GM19239 (cell line): ENCODE data around the gene DYNLT1.
"Not testable (repeated sequence)": the region's sequence is repeated elsewhere in the genome, so short reads cannot be mapped to it uniquely, and the experiment has no call there.

Source experiments
- DNase-seq: peaks from one replicate; pipeline ENCODE4 v3.0.0; 2011; ENCODE audit warnings: low spot score; ENCODE audit not compliant: insufficient read length
- FAIRE-seq: peaks from 2 replicates; lab custom pipeline; 2011; peaks lifted over from hg19 to GRCh38; lab: Jason Lieb, UNC

Gene DYNLT1

DNA sequence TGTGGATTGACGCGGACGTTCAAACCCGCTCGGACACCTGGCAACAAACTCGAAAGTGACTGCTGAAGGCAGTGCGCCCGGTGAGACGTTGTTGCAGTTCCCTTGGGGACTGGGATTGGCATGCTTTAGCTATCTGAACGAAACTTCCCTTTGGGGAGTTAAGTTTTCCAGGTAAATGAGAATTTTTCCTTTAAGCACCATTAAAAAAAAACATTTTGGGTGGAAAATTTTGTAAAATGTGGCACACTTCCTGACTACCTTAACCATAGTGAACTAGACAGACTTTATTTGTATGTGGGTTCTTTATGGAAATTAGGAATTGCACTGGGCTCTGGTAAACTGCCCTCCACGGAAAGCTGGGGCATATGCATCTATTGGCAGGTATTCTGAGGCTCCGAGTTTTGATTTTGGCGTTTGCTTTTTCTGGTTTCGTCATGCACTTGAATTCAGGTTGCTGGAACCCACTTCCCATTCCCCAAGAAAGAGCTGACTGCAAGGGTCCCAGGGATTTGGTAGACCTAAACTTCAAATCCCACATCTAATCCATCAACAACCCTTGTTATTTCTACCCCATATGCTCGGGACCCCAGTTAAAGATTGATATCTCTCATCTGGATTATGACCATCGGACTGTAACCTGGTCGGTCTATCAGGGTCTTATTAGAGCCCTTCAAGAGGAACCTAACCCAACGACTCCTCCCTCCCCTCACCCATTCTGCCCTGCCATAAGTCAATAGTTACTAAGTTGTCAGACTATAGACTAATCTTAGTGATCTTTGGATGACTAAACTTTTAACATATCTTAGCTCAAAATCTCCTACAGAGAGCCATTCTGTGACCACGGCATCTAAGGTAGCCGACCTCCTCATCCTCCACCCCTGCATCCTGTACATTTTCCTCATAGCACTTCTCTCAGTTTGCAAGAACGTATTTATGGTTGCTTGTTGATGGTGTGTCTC is 800 bp upstream of the DYNLT1 start:
- FAIRE-seq: peak; percentile 39
- no peak for DNase-seq

GRCh38 chr6:158643836-158644230 is 710 bp downstream of the DYNLT1 start:
- FAIRE-seq (peak; percentile 26), DNase-seq (no peak)

DNA sequence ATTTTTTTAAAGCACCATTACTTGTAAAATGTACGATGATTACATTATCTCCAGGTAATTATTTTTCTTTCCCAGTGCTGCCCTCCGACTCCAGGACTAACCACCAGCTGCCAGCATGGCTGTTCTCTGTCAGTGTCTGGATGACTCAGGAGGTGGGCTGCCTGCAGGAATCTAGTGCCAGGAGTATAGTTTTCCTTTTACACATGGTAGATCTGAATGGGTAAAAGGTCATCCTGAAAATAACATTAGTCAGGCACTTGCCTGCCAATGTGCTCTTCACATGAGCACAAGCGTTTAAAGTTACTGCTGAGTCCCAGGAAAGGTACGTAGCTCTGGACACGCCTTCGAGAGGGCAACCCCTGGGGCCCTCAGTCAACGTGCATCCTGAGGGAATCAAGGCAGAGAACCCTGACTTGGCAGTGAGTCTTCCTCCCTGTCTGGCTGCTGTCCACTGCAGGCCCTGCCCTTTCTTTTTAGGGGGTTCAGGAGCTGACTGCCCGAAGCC is 2.4 kb downstream of the DYNLT1 start:
- FAIRE-seq (no peak), DNase-seq (no peak)

- DNase-seq: no peak
- no peak for FAIRE-seq
These were observed 4.0 kb downstream of the DYNLT1 start for GRCh38 chr6:158640519-158640918.

DNA sequence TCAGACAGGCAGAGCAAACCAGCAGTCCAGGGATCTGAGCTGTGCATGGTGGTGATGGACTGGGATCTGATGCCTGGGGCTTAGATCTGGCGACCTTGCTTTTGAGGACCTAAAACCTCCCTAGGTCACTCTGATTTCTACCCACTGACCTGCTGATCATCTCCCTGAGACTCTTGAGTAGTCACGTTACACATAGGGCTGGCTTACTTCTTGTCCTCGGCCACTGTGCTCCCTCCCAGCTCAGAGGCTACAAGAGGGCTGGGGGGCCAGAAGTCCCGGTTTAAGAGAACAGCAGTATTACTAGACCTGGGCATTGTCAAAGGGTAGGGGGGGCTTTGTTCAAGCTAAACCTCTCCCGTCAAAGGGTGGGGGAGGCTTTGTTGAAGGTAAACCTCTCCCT is 5.5 kb downstream of the DYNLT1 start:
- DNase-seq (no peak), FAIRE-seq (no peak)

- FAIRE-seq: no peak
These were observed 6.2 kb downstream of the DYNLT1 start for GRCh38 chr6:158638324-158638854.

DNA sequence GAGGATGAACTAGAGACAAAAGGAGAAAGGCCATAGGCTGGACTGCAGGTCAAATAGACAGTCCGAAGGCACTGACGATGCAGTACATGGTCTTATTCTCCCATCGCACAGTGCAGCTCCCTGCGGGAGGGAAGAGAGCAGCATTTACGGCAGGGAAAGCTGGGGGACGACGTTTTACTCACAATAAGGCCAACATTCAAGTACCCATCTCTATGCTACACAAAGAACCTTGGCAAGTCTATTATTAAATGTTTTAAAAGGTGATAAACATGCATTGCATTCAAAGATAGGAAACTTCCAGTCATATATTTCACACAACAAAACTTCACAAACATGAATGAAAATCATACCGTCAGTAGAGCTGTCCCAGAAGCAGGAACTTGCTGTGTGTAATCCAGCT is 7.8 kb downstream of the DYNLT1 start:
- DNase-seq (no peak), FAIRE-seq (no peak)

More at GRCh38 chr6:158638324-158638854, 6.2 kb downstream of the DYNLT1 start:
- DNase-seq: no peak

DNA sequence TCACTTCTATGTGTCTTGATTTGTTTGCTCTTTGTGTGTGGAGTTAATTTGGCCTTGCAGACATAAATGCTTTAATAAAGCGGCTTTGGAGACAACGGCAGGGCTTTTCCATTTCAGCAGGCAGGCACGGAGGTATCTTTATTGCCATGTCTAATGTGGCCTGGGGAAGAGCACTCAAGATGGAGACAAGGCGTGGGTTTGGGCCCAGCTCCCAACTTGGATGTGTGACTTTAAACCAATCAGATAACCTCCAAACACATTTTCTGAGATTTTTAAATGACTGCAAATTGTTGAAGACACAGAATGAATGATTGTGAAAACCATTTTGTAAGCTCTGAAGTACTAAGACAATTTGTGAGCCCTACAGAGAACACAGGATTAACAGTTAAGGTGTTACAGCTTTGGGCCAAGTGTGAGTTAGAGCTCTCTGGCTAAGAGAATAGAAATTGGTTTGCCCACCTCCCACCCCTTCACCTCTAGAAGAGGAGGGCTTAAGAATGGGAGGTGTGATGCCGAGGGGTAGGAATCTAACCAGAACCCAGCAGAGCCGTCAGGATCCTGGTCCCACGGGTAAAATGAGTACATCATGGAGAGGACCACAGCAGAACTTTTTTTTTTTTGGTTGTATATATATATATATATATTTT is 9.0 kb downstream of the DYNLT1 start:
- FAIRE-seq (peak; percentile 14), DNase-seq (no peak)

DNA sequence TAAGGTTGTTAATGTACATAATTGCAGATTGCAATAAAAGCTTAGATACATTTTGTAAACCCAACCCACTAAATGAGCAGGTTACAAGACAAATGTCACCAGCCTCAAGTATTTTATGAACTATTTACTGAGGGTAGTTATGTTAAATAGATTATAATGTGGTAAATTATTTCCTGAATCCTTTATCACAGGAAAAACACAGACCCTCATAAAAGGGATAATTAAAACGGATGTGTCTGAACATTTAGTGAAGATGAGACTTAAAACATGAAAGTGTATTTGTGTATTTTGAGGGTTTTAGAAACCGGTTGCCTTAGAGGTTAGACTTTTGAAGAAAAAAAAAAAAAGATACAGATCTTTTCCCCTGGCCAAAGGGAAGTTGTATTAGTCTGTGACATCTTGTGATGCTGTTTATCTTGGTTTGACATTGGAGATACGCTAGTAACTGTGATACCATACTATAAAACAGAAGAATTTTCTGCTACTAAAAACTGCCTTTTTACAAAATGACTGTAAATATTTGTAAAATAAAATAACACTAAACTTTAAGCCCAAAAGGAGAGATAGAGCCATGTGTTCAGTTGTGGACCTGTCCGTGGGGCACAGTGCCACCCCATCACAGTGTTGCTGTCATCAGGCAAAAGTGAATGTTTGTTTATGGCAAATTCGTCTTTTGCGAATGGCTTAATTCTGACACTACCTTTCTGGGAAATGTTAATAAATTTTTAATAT is 9.7 kb downstream of the DYNLT1 start:
- FAIRE-seq (no peak), DNase-seq (no peak)

DNA sequence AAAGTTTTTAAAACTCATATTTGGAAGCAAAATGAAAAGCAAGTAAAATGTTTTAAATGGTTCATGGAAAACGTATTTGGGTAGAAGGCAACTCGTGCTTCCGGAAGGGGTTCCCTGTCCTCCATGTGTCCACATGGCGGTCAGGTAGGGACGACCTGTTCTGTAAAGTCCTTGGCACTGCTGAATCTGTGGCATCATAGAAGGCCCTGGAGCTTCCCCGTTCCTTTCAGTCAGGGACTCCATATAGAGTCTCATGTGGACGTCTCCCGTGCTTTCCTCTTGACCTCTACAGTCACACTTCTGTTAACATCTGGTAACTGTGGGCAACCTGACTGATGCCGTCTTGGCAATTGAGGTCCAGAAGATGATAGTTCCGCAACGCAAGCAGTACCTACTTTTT is 11.4 kb downstream of the DYNLT1 start:
- FAIRE-seq (no peak), DNase-seq (no peak)

DNA sequence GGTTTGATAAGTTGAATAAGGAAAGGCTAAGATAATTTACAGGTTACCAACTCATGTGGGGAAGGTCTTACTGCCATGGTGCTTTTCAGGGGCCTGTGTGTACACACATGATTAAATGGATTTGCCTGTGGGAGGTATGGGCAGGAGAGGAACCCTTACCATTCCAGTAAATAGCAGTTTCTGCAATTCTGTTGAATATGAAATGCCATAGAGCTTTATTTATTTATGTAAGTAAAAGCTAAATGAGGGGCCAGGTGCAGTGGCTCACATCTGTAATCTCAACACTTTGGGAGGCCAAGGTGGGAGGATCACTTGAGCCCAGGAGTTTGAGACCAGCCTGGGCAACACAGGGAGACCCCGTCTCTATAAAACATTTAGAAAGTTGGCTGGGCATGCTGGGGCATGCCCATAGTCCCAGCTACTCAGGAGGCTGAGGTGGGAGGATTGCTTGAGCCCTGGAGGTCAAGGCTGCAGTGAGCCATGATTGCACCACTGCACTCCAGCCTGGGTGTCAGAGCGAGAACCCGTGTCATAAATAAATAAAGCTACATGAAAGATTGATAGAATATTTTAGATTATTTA is 11.9 kb downstream of the DYNLT1 start:
- FAIRE-seq: not testable (repeated sequence)

DNA sequence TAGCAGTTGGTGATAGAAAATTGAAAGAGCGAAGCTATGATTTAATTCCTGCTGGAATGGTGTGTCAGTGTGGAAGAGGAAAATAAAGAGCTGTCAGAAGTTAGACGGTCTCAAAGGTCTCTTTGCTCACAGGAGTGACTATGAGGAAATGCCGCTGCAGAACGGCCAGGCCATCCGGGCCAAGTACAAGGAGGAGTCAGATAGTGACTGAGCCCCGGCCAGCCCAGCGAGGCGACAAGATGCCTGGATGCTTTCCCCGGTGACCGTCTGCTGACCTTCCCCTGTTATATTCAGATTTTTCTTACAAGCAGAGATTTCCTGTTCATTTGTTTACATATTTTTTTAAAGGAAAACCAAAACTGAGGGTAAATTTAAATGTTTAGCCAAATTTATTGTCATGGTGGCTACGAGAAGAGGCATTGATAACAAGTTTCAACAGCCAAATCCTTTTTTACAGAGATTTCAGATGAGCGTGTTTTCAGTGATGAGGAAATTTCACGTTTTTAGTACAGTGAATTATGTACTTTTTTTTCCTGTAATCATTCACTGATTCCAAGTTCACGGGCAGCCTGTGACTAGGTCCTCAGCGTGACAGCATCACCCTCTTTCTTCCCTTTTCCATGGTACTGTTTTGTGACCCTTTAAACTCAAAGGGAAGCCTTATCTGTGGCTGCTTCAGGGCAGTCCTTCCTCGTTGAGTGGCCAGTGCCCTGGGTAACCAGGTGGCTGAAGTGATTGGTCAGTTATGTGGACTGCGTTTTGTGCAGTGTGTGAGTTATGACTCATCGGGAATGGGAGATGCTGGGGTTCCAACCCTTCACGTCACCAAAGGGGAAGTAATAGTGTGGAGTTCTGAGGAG is 12.6 kb downstream of the DYNLT1 start:
- DNase-seq: no peak
- peak; percentile 14 for FAIRE-seq

More for the DNA sequence above, 11.9 kb downstream of the DYNLT1 start:
- DNase-seq: not testable (repeated sequence)

DNA sequence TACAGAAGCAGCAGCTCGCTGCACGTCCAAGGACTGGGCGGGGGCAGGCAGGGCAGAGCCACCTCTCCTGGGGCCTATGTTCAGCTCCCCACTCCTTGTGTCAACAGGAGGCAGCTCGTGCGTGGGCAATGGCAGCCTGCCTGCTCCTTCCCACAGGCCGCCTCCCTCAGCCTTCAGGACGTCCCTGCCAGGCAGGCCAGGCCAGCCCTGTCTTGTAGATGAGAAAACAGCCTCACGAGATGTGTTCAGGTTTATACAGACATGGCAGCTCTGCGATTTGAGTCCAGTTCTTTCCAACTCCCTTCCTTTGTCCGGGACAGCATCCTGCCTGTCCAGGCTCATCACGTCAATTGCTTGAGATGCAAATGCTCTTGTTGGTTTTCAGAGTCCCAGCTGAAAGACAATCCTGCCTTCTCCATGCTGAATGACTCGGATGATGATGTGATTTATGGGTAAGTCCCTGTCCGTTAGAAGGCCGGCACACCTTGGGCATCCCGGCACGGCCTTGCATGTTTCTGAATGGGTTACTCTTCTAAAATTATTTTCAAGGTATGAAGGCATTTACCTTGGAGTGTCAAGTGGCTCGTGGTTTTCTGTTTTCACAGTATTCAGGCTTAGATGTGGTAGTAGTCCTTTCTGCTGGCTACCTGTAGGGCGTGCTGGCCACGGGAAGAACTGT is 13.5 kb downstream of the DYNLT1 start:
- FAIRE-seq (no peak), DNase-seq (no peak)

- DNase-seq: no peak
- no peak for FAIRE-seq
These were observed 14.9 kb downstream of the DYNLT1 start for GRCh38 chr6:158629367-158630221.

DNA sequence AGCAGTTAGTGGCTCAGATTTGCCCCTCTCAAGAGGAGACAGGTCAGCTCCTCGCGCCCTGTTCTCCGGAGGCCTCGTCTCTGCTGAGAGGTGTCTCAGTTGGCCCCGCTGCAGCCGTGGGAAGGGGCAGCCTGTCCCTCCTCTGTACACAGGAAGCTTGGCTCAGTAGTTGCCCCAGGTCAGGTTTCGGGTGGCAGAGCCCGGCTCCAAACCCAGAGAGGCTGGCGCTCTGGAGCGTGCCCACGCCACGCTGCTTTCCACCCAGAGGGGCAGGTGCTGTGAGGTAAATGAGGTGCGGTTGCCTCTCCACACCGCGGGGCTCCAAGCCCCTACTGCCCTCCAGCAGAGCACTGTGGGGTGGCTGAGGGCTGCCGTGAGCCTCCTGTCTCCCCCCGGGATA is 16.0 kb downstream of the DYNLT1 start:
- FAIRE-seq (no peak), DNase-seq (no peak)

GRCh38 chr6:158627940-158628211 is 16.7 kb downstream of the DYNLT1 start:
- DNase-seq: no peak
- FAIRE-seq: no peak

DNA sequence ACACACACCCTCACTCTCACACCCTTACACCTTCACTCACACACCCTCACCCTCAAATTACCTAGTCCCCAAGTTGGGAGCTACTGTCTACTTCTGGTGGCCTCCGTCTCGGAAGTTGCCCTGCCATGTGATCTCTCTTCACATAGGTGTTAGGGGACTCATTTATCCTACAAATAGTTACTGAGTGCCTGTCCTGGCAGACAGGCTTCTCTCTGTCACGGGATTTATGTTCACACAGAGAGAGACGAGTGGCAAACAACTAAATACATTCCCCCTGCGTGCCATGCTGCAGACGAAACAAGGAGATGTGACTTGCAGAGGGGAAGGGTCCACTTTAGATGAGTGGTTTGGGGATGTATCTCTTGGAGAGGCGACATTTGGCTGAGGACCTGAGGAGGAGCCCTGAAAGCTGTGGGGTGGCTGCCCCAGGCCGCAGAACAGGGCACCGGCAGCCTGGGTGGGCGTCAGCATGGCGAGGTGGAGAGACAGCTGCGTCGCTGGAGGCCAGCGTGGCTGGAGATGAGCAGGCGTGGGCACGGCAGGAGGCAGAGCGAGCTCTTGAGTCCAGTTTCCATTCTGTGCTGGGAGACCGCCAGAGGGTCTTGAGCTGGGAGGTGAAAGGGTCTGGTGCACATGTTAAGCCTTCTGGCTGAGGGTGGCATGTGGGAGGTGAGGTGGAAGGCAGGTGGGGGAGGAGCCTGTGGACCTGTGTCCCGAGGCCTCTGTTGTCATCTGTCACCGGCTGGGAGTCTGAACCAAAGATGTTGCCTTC is 17.2 kb downstream of the DYNLT1 start:
- DNase-seq: no peak
- no peak for FAIRE-seq
